HepG2 (cell line): Measurements from ENCODE around the gene SLC25A22. TPM values are rescaled to one million over a fixed set of nuclear protein-coding genes. Genes with fewer than 3 reads are reported as not detected.
A peak's percentile ranks its signal among the peaks of the same experiment; 100 is the strongest.

Experiments
- GABPB1 ChIP-seq: IDR thresholded peaks from 2 replicates; pipeline ENCODE4 v1.6.1; 2016; ENCODE audit warnings: mild to moderate bottlenecking, missing genetic modification reagents, moderate library complexity, missing compliant biosample characterization
- JUN ChIP-seq: sonication (generic); formaldehyde crosslinking; IDR thresholded peaks from 2 replicates; pipeline ENCODE4 v1.4.0; 2020; ENCODE audit warnings: mild to moderate bottlenecking, missing genetic modification reagents
- MEIS2 ChIP-seq: sonication (generic); formaldehyde crosslinking; IDR thresholded peaks from 2 replicates; pipeline ENCODE4 v1.9.0; 2021; ENCODE audit warnings: mild to moderate bottlenecking, missing genetic modification reagents
- MXD1 ChIP-seq: sonication (generic); formaldehyde crosslinking; IDR thresholded peaks from 2 replicates; pipeline ENCODE4 v1.4.0; 2020; ENCODE audit warnings: mild to moderate bottlenecking, missing genetic modification reagents
- TAF1 ChIP-seq: sonication (generic); formaldehyde crosslinking; IDR thresholded peaks from 2 replicates; pipeline ENCODE4 v1.4.0; 2020; ENCODE audit warnings: missing genetic modification reagents
- TSC22D2 ChIP-seq: sonication (generic); formaldehyde crosslinking; IDR thresholded peaks from 2 replicates; pipeline ENCODE4 v1.5.1; 2020; ENCODE audit warnings: missing genetic modification reagents, mild to moderate bottlenecking, borderline replicate concordance
- ZBTB39 ChIP-seq: sonication (generic); formaldehyde crosslinking; IDR thresholded peaks from 2 replicates; pipeline ENCODE4 v1.5.0; 2020; ENCODE audit warnings: missing genetic modification reagents
- ZNF18 ChIP-seq: sonication (generic); formaldehyde crosslinking; IDR thresholded peaks from 2 replicates; pipeline ENCODE4 v1.8.0; 2022; ENCODE audit warnings: mild to moderate bottlenecking, missing genetic modification reagents; ENCODE audit not compliant: insufficient replicate concordance
- ZNF616 ChIP-seq: sonication (generic); formaldehyde crosslinking; IDR thresholded peaks from 2 replicates; pipeline ENCODE4 v1.5.0; 2020; ENCODE audit warnings: low read depth, mild to moderate bottlenecking, missing genetic modification reagents
- polyA plus RNA-seq, 8 experiments: library from polyadenylated mRNA; depleted of rRNA in 3 of 8; stranded (reverse) in 7 of 8; unstranded in 1 of 8; fragments of >200 nt; fragmentation: Illumina TruSeq in 4 of 8; extraction: Trizol in 4 of 8; gene quantifications; 2 replicates each; pipeline versions ENCODE4 v1.2.1 to v1.2.3, GENCODE V29; 2011 to 2016; ENCODE audit warnings: low read depth in 4 of 8, missing spikeins in 1 of 8, mixed read lengths in 1 of 8; ENCODE audit not compliant: insufficient read depth in 1 of 8
- total RNA-seq, 5 experiments: library from RNA; depleted of rRNA; stranded (reverse); fragments of >200 nt; fragmentation: Illumina TruSeq; extraction: Trizol; gene quantifications; 2 replicates each; pipeline ENCODE4 v1.2.3, GENCODE V29; 2016; ENCODE audit warnings: low read depth in 1 of 5
- TF ChIP-seq, protein P1 (sequence below): sonication (generic); formaldehyde crosslinking; conservative IDR thresholded peaks from 2 replicates; pipeline ENCODE4 v1.4.0; 2020; ENCODE audit warnings: mild to moderate bottlenecking, missing genetic modification reagents, moderate library complexity
- TF ChIP-seq, protein P2 (sequence below): sonication (generic); formaldehyde crosslinking; IDR thresholded peaks from 2 replicates; pipeline ENCODE4 v1.4.0; 2020; ENCODE audit warnings: missing genetic modification reagents, low read depth, mild to moderate bottlenecking, borderline replicate concordance
- TF ChIP-seq, protein P3 (sequence below): sonication (generic); formaldehyde crosslinking; IDR thresholded peaks from 2 replicates; pipeline ENCODE4 v1.5.1; 2020; ENCODE audit warnings: mild to moderate bottlenecking, moderate library complexity, missing genetic modification reagents
- TF ChIP-seq, protein P4 (sequence below): sonication (generic); formaldehyde crosslinking; IDR thresholded peaks from 2 replicates; pipeline ENCODE4 v1.8.1; 2023; ENCODE audit warnings: mild to moderate bottlenecking, missing genetic modification reagents

SLC25A22 gene
- total and polyA plus RNA-seq, 2 of the 13 experiments (the other 11 are each of a cell fraction or from before 2014, with no cell fraction given), result 12.4 to 19.2 TPM

DNA sequence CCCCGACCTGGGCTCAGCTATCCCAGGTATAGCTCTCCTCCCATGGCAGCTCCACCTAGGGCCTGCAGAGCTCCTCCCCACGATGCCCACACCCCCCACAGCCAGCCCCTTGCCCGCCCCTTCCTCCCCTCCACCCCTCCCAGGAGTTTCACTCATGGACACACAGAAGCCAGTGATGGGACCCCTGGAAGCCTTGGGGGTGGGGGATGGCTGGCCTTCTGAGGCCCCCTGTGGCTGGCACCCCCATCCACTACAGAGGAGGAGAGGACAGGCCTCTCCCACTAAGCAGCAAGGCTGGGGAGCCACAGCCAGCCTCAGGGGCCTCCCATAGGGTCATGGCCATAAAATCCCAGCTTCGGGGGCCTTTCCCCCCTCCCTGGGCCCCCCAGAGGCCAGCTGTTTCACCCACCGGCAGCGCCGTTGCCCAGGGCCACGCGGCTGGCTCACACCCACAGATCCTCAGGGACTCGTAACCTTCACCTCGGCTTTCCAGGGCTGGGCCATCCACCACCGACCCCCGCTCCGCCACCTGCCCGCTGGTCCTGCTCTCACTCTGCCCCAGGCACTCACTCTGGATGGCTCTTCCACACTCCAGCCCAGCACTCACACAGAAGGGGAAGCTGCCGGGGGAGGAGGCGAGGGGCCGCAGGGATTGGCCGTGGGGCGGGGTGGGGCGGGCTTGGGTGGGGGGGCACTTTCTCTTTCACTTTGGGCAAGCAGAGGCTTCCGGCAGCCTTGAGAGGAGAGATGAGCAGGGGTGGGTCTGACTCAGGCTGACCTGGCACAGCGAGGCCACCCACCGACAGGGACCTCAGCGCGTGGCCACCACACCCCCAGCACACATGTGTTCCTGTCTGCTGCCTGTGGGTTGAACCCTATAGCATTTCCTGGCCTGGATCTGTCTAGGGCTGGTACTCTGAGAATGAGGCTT is 2.2 kb downstream of the SLC25A22 start (continued):
- TF ChIP-seq, protein P1, sequence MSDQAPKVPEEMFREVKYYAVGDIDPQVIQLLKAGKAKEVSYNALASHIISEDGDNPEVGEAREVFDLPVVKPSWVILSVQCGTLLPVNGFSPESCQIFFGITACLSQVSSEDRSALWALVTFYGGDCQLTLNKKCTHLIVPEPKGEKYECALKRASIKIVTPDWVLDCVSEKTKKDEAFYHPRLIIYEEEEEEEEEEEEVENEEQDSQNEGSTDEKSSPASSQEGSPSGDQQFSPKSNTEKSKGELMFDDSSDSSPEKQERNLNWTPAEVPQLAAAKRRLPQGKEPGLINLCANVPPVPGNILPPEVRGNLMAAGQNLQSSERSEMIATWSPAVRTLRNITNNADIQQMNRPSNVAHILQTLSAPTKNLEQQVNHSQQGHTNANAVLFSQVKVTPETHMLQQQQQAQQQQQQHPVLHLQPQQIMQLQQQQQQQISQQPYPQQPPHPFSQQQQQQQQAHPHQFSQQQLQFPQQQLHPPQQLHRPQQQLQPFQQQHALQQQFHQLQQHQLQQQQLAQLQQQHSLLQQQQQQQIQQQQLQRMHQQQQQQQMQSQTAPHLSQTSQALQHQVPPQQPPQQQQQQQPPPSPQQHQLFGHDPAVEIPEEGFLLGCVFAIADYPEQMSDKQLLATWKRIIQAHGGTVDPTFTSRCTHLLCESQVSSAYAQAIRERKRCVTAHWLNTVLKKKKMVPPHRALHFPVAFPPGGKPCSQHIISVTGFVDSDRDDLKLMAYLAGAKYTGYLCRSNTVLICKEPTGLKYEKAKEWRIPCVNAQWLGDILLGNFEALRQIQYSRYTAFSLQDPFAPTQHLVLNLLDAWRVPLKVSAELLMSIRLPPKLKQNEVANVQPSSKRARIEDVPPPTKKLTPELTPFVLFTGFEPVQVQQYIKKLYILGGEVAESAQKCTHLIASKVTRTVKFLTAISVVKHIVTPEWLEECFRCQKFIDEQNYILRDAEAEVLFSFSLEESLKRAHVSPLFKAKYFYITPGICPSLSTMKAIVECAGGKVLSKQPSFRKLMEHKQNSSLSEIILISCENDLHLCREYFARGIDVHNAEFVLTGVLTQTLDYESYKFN (CRISPR knock-in tag), result 0 out of 2 replicates have a peak, but pooled peaks have one; percentile 4
- TF ChIP-seq, protein P2, sequence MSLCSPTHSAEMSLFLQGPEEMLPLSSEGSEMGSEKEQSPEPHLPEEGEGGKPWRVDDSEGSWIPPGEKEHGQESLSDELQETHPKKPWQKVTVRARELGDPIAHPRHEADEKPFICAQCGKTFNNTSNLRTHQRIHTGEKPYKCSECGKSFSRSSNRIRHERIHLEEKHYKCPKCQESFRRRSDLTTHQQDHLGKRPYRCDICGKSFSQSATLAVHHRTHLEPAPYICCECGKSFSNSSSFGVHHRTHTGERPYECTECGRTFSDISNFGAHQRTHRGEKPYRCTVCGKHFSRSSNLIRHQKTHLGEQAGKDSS (CRISPR knock-in tag), result 0 out of 2 replicates have a peak, but pooled peaks have one; percentile 16
- TF ChIP-seq JUN (no peak), ZBTB39 (CRISPR knock-in tag) (no peak), GABPB1 (CRISPR knock-in tag) (peak; percentile 41), ZNF18 (peak; percentile 49), MEIS2 (CRISPR knock-in tag) (0 out of 2 replicates have a peak, but pooled peaks have one; percentile 12), ZNF616 (CRISPR knock-in tag) (no peak), TAF1 (CRISPR knock-in tag) (peak; percentile 58; the same call in 1 of the 2 replicates), MXD1 (peak; percentile 78; the same call in 1 of the 2 replicates), TSC22D2 (no peak)
- TF ChIP-seq, protein P3, sequence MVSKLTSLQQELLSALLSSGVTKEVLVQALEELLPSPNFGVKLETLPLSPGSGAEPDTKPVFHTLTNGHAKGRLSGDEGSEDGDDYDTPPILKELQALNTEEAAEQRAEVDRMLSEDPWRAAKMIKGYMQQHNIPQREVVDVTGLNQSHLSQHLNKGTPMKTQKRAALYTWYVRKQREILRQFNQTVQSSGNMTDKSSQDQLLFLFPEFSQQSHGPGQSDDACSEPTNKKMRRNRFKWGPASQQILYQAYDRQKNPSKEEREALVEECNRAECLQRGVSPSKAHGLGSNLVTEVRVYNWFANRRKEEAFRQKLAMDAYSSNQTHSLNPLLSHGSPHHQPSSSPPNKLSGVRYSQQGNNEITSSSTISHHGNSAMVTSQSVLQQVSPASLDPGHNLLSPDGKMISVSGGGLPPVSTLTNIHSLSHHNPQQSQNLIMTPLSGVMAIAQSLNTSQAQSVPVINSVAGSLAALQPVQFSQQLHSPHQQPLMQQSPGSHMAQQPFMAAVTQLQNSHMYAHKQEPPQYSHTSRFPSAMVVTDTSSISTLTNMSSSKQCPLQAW (CRISPR knock-in tag), result peak; percentile 36; the same call in 1 of the 2 replicates
- TF ChIP-seq, protein P4, sequence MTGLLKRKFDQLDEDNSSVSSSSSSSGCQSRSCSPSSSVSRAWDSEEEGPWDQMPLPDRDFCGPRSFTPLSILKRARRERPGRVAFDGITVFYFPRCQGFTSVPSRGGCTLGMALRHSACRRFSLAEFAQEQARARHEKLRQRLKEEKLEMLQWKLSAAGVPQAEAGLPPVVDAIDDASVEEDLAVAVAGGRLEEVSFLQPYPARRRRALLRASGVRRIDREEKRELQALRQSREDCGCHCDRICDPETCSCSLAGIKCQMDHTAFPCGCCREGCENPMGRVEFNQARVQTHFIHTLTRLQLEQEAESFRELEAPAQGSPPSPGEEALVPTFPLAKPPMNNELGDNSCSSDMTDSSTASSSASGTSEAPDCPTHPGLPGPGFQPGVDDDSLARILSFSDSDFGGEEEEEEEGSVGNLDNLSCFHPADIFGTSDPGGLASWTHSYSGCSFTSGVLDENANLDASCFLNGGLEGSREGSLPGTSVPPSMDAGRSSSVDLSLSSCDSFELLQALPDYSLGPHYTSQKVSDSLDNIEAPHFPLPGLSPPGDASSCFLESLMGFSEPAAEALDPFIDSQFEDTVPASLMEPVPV (CRISPR knock-in tag), result no peak
